K562 (cell line): ENCODE measurements around the gene SKAP1. TPM values are rescaled to one million over a fixed set of nuclear protein-coding genes. Genes with fewer than 3 reads are reported as not detected.

Experiments
- DPF2 ChIP-seq: fragments of 450-650 bp; IDR thresholded peaks from 2 replicates; pipeline ENCODE4 v1.6.1; 2016
- GABPB1 ChIP-seq: sonication (generic); formaldehyde crosslinking; IDR thresholded peaks from 2 replicates; pipeline ENCODE4 v1.8.0; 2022; ENCODE audit warnings: mild to moderate bottlenecking, missing genetic modification reagents
- HEY1 ChIP-seq: fragments of 250-450 bp; sonication (Bioruptor Pico); IDR thresholded peaks from 2 replicates; pipeline ENCODE4 v1.5.0; 2020; ENCODE audit warnings: mild to moderate bottlenecking, moderate library complexity, borderline replicate concordance
- MAFF ChIP-seq: IDR thresholded peaks from 2 replicates; pipeline ENCODE4 v1.6.1; 2012; ENCODE audit warnings: low read length, improper control_type of control experiment
- MTA2 ChIP-seq: fragments of 450-650 bp; IDR thresholded peaks from 2 replicates; pipeline ENCODE4 v1.6.1; 2016; ENCODE audit warnings: low read depth
- MYC ChIP-seq, 2 experiments: fragments of 250-450 bp in 1 of 2; sonication (Bioruptor Pico) in 1 of 2; IDR thresholded peaks; 2 replicates each; pipeline versions ENCODE4 v1.5.1 to v1.6.1; 2012 to 2021; ENCODE audit warnings: low read depth in 2 of 2, borderline replicate concordance in 1 of 2, improper control_type of control experiment in 1 of 2, low read length in 1 of 2, mild to moderate bottlenecking in 1 of 2, moderate library complexity in 1 of 2
- MYNN ChIP-seq, 2 experiments: sonication (generic); formaldehyde crosslinking in 1 of 2; IDR thresholded peaks; 2 replicates each; pipeline versions ENCODE4 v1.5.0 to v1.6.1; 2016 to 2020; ENCODE audit warnings: antibody characterized with exemption in 1 of 2, missing genetic modification reagents in 1 of 2
- NFRKB ChIP-seq: fragments of 450-650 bp; IDR thresholded peaks from 2 replicates; pipeline ENCODE4 v1.6.1; 2016; ENCODE audit warnings: low read depth
- NFXL1 ChIP-seq: fragments of 450-650 bp; formaldehyde crosslinking; IDR thresholded peaks from 2 replicates; pipeline ENCODE4 v1.4.0; 2021; ENCODE audit warnings: mild to moderate bottlenecking
- RHOXF2B ChIP-seq: fragments of 250-450 bp; sonication (Bioruptor Pico); conservative IDR thresholded peaks from 2 replicates; pipeline ENCODE4 v1.5.1; 2021
- SAFB ChIP-seq: fragments of 200-400 bp; formaldehyde crosslinking; IDR thresholded peaks from 2 replicates; pipeline ENCODE4 v1.6.1; 2017; ENCODE audit warnings: low read depth, low read length, borderline replicate concordance
- SIX5 ChIP-seq, 2 experiments: IDR thresholded peaks; 2 replicates each; pipeline ENCODE4 v1.6.1; 2011; ENCODE audit warnings: low read length in 2 of 2, borderline replicate concordance in 1 of 2, low read depth in 1 of 2, mild to moderate bottlenecking in 1 of 2, moderate library complexity in 1 of 2; ENCODE audit not compliant: insufficient read depth in 1 of 2
- SMARCC2 ChIP-seq: fragments of 450-650 bp; IDR thresholded peaks from 2 replicates; pipeline ENCODE4 v1.6.1; 2017; ENCODE audit warnings: antibody characterized with exemption, moderate library complexity, mild to moderate bottlenecking, low read depth
- SRSF1 ChIP-seq: fragments of 200-400 bp; formaldehyde crosslinking; IDR thresholded peaks from 2 replicates; pipeline ENCODE4 v1.6.1; 2017; ENCODE audit warnings: mild to moderate bottlenecking, low read depth, low read length, moderate library complexity
- TEAD2 ChIP-seq: fragments of 450-650 bp; IDR thresholded peaks from 2 replicates; pipeline ENCODE4 v1.6.1; 2016; ENCODE audit warnings: missing genetic modification characterization, control low read depth, missing compliant biosample characterization
- U2AF1 ChIP-seq: fragments of 200-400 bp; formaldehyde crosslinking; optimal IDR thresholded peaks from 2 replicates; pipeline ENCODE3; 2017; ENCODE audit warnings: mild to moderate bottlenecking, low read depth, low read length, moderate library complexity
- ZNF124 ChIP-seq: sonication (generic); formaldehyde crosslinking; IDR thresholded peaks from 2 replicates; pipeline ENCODE4 v1.8.1; 2022; ENCODE audit warnings: missing genetic modification reagents
- ZNF146 ChIP-seq: IDR thresholded peaks from one replicate; pipeline ENCODE4 v1.6.1; 2018; ENCODE audit warnings: missing compliant biosample characterization; ENCODE audit not compliant: unreplicated experiment
- ZNF408 ChIP-seq: fragments of 250-450 bp; sonication (Bioruptor Pico); IDR thresholded peaks from 2 replicates; pipeline ENCODE4 v1.4.0; 2020; ENCODE audit warnings: low read depth, mild to moderate bottlenecking, moderate library complexity
- ZNF551 ChIP-seq: fragments of 250-450 bp; sonication (Bioruptor Pico); IDR thresholded peaks from 2 replicates; pipeline ENCODE4 v1.5.0; 2021; ENCODE audit warnings: mild to moderate bottlenecking, moderate library complexity
- ZNF76 ChIP-seq: fragments of 250-450 bp; sonication (Bioruptor Pico); IDR thresholded peaks from 2 replicates; pipeline ENCODE4 v1.4.0; 2020; ENCODE audit warnings: mild to moderate bottlenecking, moderate library complexity, borderline replicate concordance
- polyA plus RNA-seq, 8 experiments: library from polyadenylated mRNA; depleted of rRNA in 4 of 8; stranded (reverse) in 5 of 8; unstranded in 3 of 8; fragments of >200 nt; fragmentation: Nextera tagmentation in 2 of 8; fragmentation: Illumina TruSeq in 1 of 8; extraction: Ambion mirVana in 2 of 8; extraction: Trizol in 1 of 8; gene quantifications; 2 replicates each; pipeline versions ENCODE4 v1.2.1 to v1.2.3, GENCODE V29; 2011 to 2014; ENCODE audit warnings: inconsistent platforms in 1 of 8, missing spikeins in 1 of 8
- total RNA-seq, 7 experiments: library from RNA; depleted of rRNA in 6 of 7; stranded (reverse); fragments of >200 nt in 6 of 7; fragmentation: Illumina TruSeq in 2 of 7; extraction: Trizol in 2 of 7; gene quantifications; 2 replicates each; pipeline versions ENCODE4 v1.2.1 to v1.2.3, GENCODE V29; 2011 to 2021; ENCODE audit warnings: low replicate concordance in 1 of 7
- TF ChIP-seq, protein P1 (sequence below), 2 experiments: fragments of 450-650 bp in 1 of 2; IDR thresholded peaks; 2 replicates each; pipeline ENCODE4 v1.6.1; 2011 to 2017; ENCODE audit warnings: low read depth in 2 of 2, antibody characterized with exemption in 1 of 2, borderline replicate concordance in 1 of 2, low read length in 1 of 2, mild to moderate bottlenecking in 1 of 2, mixed read lengths in 1 of 2; ENCODE audit not compliant: control insufficient read depth in 1 of 2
- TF ChIP-seq, protein P2 (sequence below): fragments of 250-450 bp; sonication (Bioruptor Pico); IDR thresholded peaks from 2 replicates; pipeline ENCODE4 v1.5.1; 2021; ENCODE audit warnings: mild to moderate bottlenecking
- TF ChIP-seq, protein P3 (sequence below): fragments of 450-650 bp; IDR thresholded peaks from one replicate; pipeline ENCODE4 v1.6.1; 2018; ENCODE audit warnings: mild to moderate bottlenecking, moderate library complexity; ENCODE audit not compliant: partially characterized antibody

SKAP1 gene
- total and polyA plus RNA-seq, 9 of the 15 experiments (the other 6 are each of a cell fraction or from before 2014, with no cell fraction given) = 0.06 to 0.80 (median 0.10) TPM; not detected in 4

DNA sequence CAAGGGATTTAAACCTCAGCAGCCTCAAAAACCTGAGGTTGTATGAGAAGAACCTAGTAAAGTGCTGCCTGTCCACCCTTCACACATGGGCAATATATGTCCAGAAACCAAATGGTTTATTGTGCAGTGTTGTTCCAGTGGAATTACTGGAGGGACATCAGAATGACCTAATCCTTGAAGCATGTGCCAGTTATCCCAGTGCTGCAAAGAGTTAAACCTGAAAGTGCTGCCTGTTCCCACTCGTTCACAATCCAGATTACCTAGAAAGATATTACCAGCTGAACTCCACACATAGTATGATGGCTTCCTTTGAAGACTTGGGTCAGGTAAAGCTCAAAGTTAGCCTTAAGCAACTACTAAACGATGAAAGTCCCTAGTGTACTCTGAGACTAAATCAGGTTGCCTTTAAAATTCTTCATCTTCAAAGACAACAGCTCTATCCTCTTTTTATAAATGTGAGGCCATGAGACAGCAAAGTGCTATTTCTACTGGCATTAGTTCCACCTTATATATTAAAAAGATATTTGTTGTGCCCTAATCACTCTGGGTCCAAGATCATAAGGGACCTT, 189.4 kb downstream of the SKAP1 start (continued):
- no peak for TF ChIP-seq SAFB
- peak; percentile 42; the same call in 1 of the 2 replicates for TF ChIP-seq SMARCC2
- no peak for TF ChIP-seq RHOXF2B (CRISPR knock-in tag)
- TF ChIP-seq MYNN (IDR thresholded peaks at IDR 0.05) = no peak
- no peak for TF ChIP-seq MYNN (CRISPR knock-in tag; IDR thresholded peaks at IDR 0.05)
- no peak for TF ChIP-seq ZNF551 (CRISPR knock-in tag)
- TF ChIP-seq MYC (IDR thresholded peaks at IDR 0.05; ENCODE audit: low read depth, low read length) = no peak
- no peak for TF ChIP-seq MYC (CRISPR knock-in tag; IDR thresholded peaks at IDR 0.05; ENCODE audit: borderline replicate concordance, low read depth)
- no peak for TF ChIP-seq NFRKB
- TF ChIP-seq TEAD2 (tag) = peak; percentile 68; the same call in 1 of the 2 replicates
- TF ChIP-seq SRSF1 = no peak
- TF ChIP-seq SIX5 (IDR thresholded peaks at IDR 0.05; ENCODE audit: borderline replicate concordance in 1 of 2, insufficient read depth in 1 of 2, low read depth in 1 of 2, low read length in 2 of 2) = no peak
- no peak; the same call in 1 of the 2 replicates for TF ChIP-seq DPF2
- no peak for TF ChIP-seq ZNF146 (CRISPR knock-in tag)
- TF ChIP-seq, protein P1, sequence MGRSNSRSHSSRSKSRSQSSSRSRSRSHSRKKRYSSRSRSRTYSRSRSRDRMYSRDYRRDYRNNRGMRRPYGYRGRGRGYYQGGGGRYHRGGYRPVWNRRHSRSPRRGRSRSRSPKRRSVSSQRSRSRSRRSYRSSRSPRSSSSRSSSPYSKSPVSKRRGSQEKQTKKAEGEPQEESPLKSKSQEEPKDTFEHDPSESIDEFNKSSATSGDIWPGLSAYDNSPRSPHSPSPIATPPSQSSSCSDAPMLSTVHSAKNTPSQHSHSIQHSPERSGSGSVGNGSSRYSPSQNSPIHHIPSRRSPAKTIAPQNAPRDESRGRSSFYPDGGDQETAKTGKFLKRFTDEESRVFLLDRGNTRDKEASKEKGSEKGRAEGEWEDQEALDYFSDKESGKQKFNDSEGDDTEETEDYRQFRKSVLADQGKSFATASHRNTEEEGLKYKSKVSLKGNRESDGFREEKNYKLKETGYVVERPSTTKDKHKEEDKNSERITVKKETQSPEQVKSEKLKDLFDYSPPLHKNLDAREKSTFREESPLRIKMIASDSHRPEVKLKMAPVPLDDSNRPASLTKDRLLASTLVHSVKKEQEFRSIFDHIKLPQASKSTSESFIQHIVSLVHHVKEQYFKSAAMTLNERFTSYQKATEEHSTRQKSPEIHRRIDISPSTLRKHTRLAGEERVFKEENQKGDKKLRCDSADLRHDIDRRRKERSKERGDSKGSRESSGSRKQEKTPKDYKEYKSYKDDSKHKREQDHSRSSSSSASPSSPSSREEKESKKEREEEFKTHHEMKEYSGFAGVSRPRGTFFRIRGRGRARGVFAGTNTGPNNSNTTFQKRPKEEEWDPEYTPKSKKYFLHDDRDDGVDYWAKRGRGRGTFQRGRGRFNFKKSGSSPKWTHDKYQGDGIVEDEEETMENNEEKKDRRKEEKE (IDR thresholded peaks at IDR 0.05; ENCODE audit: borderline replicate concordance in 1 of 2, control insufficient read depth in 1 of 2, low read depth in 2 of 2, low read length in 1 of 2) = no peak
- TF ChIP-seq, protein P2, sequence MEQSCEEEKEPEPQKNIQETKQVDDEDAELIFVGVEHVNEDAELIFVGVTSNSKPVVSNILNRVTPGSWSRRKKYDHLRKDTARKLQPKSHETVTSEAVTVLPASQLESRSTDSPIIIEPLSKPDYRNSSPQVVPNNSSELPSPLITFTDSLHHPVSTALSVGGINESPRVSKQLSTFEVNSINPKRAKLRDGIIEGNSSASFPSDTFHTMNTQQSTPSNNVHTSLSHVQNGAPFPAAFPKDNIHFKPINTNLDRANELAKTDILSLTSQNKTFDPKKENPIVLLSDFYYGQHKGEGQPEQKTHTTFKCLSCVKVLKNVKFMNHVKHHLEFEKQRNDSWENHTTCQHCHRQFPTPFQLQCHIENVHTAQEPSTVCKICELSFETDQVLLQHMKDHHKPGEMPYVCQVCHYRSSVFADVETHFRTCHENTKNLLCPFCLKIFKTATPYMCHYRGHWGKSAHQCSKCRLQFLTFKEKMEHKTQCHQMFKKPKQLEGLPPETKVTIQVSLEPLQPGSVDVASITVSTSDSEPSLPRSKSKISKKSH = no peak
- no peak for TF ChIP-seq MTA2
- TF ChIP-seq GABPB1 (CRISPR knock-in tag) = no peak
- TF ChIP-seq ZNF408 (CRISPR knock-in tag) = no peak
- TF ChIP-seq, protein P3, sequence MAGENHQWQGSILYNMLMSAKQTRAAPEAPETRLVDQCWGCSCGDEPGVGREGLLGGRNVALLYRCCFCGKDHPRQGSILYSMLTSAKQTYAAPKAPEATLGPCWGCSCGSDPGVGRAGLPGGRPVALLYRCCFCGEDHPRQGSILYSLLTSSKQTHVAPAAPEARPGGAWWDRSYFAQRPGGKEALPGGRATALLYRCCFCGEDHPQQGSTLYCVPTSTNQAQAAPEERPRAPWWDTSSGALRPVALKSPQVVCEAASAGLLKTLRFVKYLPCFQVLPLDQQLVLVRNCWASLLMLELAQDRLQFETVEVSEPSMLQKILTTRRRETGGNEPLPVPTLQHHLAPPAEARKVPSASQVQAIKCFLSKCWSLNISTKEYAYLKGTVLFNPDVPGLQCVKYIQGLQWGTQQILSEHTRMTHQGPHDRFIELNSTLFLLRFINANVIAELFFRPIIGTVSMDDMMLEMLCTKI = no peak
- no peak for TF ChIP-seq HEY1 (CRISPR knock-in tag)
- TF ChIP-seq NFXL1 = no peak
- no peak for TF ChIP-seq ZNF76 (CRISPR knock-in tag)
- no peak for TF ChIP-seq U2AF1
- TF ChIP-seq MAFF = no peak
- no peak for TF ChIP-seq ZNF124 (CRISPR knock-in tag)
